GM19035 (cell line): Measurements from ENCODE around the gene EGR4.

ENCODE experiments used
- ATAC-seq: cut with Tn5 transposase; IDR thresholded peaks from one replicate; pipeline ENCODE4 v1.9.1; 2021; ENCODE audit not compliant: unreplicated experiment

The EGR4 gene

DNA sequence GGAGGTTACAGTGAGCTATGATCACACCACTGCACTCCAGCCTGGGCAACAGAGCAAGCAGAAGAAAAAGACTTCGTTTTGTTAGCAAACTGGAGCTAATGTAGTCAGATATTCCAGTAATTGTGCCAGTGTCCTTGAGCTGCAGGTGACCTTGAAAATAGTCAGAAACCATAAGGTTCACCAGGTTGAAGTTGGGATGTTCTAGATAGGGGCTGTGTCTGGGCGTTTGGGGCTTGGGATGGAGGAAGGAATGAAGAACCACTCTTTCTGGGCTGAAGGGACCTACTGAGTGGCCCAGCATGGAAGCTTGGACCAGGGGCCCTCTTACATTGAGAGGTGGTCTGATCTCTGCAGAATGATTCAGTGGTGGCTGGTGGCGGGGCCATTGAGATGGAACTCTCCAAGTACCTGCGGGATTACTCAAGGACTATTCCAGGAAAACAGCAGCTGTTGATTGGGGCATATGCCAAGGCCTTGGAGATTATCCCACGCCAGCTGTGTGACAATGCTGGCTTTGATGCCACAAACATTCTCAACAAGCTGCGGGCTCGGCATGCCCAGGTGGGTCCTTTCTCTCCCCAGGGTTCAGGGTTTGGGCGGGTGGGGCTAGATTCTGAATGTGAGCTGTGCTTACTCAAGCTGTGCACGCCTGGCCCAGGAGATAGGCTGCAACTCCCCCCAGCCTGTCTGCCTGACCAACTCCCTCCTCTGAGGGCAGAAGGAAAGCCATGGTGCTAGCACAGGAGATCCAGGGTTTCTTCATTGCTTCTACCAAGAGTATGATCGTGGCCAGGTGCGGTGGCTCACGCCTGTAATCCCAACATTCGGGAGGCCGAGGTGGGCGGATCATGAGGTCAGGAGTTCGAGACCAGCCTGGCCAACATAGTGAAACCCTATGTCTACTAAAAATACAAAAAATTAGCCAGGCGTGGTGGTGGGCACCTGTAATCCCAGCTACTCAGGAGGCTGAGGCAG, 42.2 kb downstream of the EGR4 start:
- no peak for ATAC-seq

GRCh38 chr2:73249636-73250035, 43.7 kb downstream of the EGR4 start:
- ATAC-seq, result no peak

DNA sequence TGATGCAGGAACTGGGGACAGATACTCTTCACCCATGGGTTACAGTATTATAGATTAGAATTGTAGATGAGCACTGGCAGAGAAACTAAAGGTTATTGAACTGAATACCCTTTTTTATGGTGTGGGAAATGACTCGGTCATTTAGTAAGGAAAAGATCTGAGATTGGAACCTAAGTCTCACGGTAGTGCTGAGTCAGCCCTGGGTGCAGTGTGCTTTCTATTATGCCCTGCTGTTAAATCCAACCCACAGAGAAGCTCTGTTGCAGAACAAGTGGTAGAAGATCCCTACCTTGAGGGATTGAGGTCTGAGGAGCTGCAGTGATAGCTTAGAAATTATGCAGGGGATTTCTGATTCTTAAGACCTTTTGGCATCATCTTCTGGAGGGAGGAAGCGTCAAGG, 46.5 kb downstream of the EGR4 start:
- no peak for ATAC-seq

GRCh38 chr2:73244580-73244979, 48.8 kb downstream of the EGR4 start:
- ATAC-seq, result no peak

GRCh38 chr2:73243884-73244570, 49.3 kb downstream of the EGR4 start:
- ATAC-seq, result no peak
